ENCODE results near the gene SAP30BP. TPM values are rescaled to one million over a fixed set of nuclear protein-coding genes. Genes with fewer than 3 reads are reported as not detected.

The SAP30BP gene
- total and polyA plus RNA-seq, 10 of the 15 experiments (the other 5 are each of a cell fraction or from before 2014, with no cell fraction given): 57.9 to 166 (median 94.5) TPM

DNA sequence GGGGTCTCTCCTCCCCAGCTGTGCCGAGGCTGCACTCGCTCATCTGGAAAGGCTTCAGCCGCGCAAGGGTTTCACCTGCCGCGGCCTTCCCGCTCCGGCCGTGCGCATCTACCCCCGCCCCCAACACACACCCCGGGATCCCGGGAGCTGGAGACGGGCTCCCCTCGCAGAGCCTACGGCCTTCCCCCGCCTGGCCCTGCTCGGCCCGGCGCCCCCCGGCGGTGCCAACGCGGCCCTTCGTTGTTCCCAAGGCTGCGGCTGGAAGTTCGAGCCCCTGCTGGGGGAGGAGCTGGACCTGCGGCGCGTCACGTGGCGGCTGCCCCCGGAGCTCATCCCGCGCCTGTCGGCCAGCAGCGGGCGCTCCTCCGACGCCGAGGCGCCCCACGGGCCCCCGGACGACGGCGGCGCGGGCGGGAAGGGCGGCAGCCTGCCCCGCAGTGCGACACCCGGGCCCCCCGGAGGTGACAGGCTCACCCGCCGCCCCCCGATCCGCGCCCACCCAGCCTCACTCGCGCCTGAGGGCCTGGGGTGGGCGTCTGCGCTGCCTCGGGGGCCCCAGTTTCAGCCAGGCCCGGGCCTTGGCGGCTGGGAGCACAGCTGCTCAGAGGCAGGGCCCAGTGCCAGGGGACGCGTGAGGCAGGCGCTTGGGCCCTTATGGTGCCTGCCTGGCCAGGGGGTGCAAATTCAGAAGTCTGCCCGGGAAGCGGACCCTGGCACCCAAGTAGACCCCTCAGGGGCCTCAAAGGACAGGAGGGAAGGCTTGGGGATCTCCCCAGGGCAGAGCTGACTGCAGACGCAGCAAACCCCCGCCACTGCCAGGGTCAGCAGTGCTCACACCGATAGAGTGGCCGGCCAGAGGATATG, 86.6 kb downstream of the SAP30BP start (continued):
- TF ChIP-seq ZNF207 (IDR thresholded peaks at IDR 0.05; ENCODE audit: borderline replicate concordance): peak; percentile 28; the same call in 1 of the 2 replicates
- TF ChIP-seq ZNF217 (IDR thresholded peaks at IDR 0.05): peak; percentile 65; the same call in 1 of the 2 replicates
- TF ChIP-seq, protein P1, sequence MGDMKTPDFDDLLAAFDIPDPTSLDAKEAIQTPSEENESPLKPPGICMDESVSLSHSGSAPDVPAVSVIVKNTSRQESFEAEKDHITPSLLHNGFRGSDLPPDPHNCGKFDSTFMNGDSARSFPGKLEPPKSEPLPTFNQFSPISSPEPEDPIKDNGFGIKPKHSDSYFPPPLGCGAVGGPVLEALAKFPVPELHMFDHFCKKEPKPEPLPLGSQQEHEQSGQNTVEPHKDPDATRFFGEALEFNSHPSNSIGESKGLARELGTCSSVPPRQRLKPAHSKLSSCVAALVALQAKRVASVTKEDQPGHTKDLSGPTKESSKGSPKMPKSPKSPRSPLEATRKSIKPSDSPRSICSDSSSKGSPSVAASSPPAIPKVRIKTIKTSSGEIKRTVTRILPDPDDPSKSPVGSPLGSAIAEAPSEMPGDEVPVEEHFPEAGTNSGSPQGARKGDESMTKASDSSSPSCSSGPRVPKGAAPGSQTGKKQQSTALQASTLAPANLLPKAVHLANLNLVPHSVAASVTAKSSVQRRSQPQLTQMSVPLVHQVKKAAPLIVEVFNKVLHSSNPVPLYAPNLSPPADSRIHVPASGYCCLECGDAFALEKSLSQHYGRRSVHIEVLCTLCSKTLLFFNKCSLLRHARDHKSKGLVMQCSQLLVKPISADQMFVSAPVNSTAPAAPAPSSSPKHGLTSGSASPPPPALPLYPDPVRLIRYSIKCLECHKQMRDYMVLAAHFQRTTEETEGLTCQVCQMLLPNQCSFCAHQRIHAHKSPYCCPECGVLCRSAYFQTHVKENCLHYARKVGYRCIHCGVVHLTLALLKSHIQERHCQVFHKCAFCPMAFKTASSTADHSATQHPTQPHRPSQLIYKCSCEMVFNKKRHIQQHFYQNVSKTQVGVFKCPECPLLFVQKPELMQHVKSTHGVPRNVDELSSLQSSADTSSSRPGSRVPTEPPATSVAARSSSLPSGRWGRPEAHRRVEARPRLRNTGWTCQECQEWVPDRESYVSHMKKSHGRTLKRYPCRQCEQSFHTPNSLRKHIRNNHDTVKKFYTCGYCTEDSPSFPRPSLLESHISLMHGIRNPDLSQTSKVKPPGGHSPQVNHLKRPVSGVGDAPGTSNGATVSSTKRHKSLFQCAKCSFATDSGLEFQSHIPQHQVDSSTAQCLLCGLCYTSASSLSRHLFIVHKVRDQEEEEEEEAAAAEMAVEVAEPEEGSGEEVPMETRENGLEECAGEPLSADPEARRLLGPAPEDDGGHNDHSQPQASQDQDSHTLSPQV (IDR thresholded peaks at IDR 0.05): peak; percentile 91; the same call in 1 of the 2 replicates
- TF ChIP-seq, protein P2, sequence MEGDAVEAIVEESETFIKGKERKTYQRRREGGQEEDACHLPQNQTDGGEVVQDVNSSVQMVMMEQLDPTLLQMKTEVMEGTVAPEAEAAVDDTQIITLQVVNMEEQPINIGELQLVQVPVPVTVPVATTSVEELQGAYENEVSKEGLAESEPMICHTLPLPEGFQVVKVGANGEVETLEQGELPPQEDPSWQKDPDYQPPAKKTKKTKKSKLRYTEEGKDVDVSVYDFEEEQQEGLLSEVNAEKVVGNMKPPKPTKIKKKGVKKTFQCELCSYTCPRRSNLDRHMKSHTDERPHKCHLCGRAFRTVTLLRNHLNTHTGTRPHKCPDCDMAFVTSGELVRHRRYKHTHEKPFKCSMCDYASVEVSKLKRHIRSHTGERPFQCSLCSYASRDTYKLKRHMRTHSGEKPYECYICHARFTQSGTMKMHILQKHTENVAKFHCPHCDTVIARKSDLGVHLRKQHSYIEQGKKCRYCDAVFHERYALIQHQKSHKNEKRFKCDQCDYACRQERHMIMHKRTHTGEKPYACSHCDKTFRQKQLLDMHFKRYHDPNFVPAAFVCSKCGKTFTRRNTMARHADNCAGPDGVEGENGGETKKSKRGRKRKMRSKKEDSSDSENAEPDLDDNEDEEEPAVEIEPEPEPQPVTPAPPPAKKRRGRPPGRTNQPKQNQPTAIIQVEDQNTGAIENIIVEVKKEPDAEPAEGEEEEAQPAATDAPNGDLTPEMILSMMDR (IDR thresholded peaks at IDR 0.05 in 2 of 3, conservative IDR thresholded peaks at IDR 0.05 in 1 of 3; ENCODE audit: control insufficient read depth in 2 of 3, extremely low read depth in 1 of 3, insufficient read depth in 1 of 3, low read depth in 3 of 3, low read length in 3 of 3): peak; percentile 60 to 80 (median 69); a peak in 5 of 6 replicates
- 0 out of 2 replicates have a peak, but pooled peaks have one; percentile 29 for TF ChIP-seq SIN3A (IDR thresholded peaks at IDR 0.05; ENCODE audit: low read depth, low read length)
- peak; percentile 94 for TF ChIP-seq GATAD2B (conservative IDR thresholded peaks at IDR 0.05; ENCODE audit: low read depth)
